ENCODE measurements around the gene TBCC.
"Not testable (repeated sequence)": the region's sequence is repeated elsewhere in the genome, so short reads cannot be mapped to it uniquely, and the experiment has no call there.

The TBCC gene

GRCh38 chr6:42745640-42746462 is at the start of gene TBCC:
TBCC (minus strand) TSS chr6:42746103; CDS start chr6:42746073, 30 bp downstream.
- FAIRE-seq = no peak

GRCh38 chr6:42795651-42796050 is 49.7 kb upstream of the TBCC start:
- no peak for FAIRE-seq

- FAIRE-seq = no peak
Measured at GRCh38 chr6:42791706-42792320, 45.9 kb upstream of the TBCC start.

GRCh38 chr6:42790549-42791181 is 44.8 kb upstream of the TBCC start:
- FAIRE-seq = no peak

- FAIRE-seq = no peak
Measured at GRCh38 chr6:42788671-42789070, 42.8 kb upstream of the TBCC start.

GRCh38 chr6:42787063-42787472 is 41.2 kb upstream of the TBCC start:
- FAIRE-seq = no peak

- FAIRE-seq = no peak
Measured at GRCh38 chr6:42786525-42786985, 40.7 kb upstream of the TBCC start.

- no peak for FAIRE-seq
Measured at GRCh38 chr6:42784717-42785498, 39.0 kb upstream of the TBCC start.

- no peak for FAIRE-seq
Measured at GRCh38 chr6:42783876-42784642, 38.2 kb upstream of the TBCC start.

- no peak for FAIRE-seq
Measured at GRCh38 chr6:42783177-42783875, 37.4 kb upstream of the TBCC start.

GRCh38 chr6:42782689-42783176 is 36.8 kb upstream of the TBCC start:
- FAIRE-seq = no peak

GRCh38 chr6:42781796-42782688 is 36.1 kb upstream of the TBCC start, which contains the start of gene BICRAL:
BICRAL (plus strand) TSS chr6:42782052; CDS start chr6:42822023, 39,971 bp downstream.
- no peak for FAIRE-seq

- no peak for FAIRE-seq
Measured at GRCh38 chr6:42781546-42781795, 35.6 kb upstream of the TBCC start.

- FAIRE-seq = no peak
Measured at GRCh38 chr6:42779521-42779920, 33.6 kb upstream of the TBCC start.

GRCh38 chr6:42778122-42778521 is 32.2 kb upstream of the TBCC start:
- no peak for FAIRE-seq

GRCh38 chr6:42777126-42777822 is 31.4 kb upstream of the TBCC start:
- FAIRE-seq = no peak

GRCh38 chr6:42774821-42775487 is 29.1 kb upstream of the TBCC start:
- FAIRE-seq = not testable (repeated sequence)

GRCh38 chr6:42774201-42774600 is 28.3 kb upstream of the TBCC start:
- no peak for FAIRE-seq

GRCh38 chr6:42771741-42772100 is 25.8 kb upstream of the TBCC start:
- FAIRE-seq = no peak
